HepG2 (cell line): ENCODE data around the gene TMEM79. TPM values are rescaled to one million over a fixed set of nuclear protein-coding genes. Genes with fewer than 3 reads are reported as not detected.

Experiments
- ASH2L ChIP-seq: fragments of 300-600, 200-600 bp; sonication (generic); IDR thresholded peaks from 2 replicates; pipeline ENCODE4 v1.7.0; 2017; ENCODE audit warnings: low read depth, mild to moderate bottlenecking, moderate library complexity, mixed read lengths, low read length; ENCODE audit not compliant: insufficient read length
- BRCA1 ChIP-seq: sonication (generic); formaldehyde crosslinking; IDR thresholded peaks from 2 replicates; pipeline ENCODE4 v1.4.0; 2020; ENCODE audit warnings: missing genetic modification reagents
- CHD2 ChIP-seq: IDR thresholded peaks from 2 replicates; pipeline ENCODE4 v1.6.1; 2011; ENCODE audit warnings: low read depth, low read length, improper control_type of control experiment
- JUND ChIP-seq: sonication (generic); formaldehyde crosslinking; IDR thresholded peaks from 2 replicates; pipeline ENCODE4 v1.8.0; 2022; ENCODE audit warnings: mild to moderate bottlenecking, missing genetic modification reagents
- KAT8 ChIP-seq: IDR thresholded peaks from 2 replicates; pipeline ENCODE4 v1.6.1; 2016; ENCODE audit warnings: missing genetic modification reagents, missing compliant biosample characterization
- MED8 ChIP-seq: sonication (generic); formaldehyde crosslinking; IDR thresholded peaks from 2 replicates; pipeline ENCODE4 v1.8.1; 2023; ENCODE audit warnings: mild to moderate bottlenecking, missing genetic modification reagents; ENCODE audit not compliant: insufficient replicate concordance
- MYC ChIP-seq: sonication (generic); formaldehyde crosslinking; IDR thresholded peaks from 2 replicates; pipeline ENCODE4 v1.9.0; 2021; ENCODE audit warnings: missing genetic modification reagents, borderline replicate concordance
- PAX8 ChIP-seq: sonication (generic); formaldehyde crosslinking; IDR thresholded peaks from 2 replicates; pipeline ENCODE4 v1.8.0; 2022; ENCODE audit warnings: mild to moderate bottlenecking, missing genetic modification reagents, borderline replicate concordance
- RBFOX2 ChIP-seq: fragments of 200-400 bp; formaldehyde crosslinking; IDR thresholded peaks from 2 replicates; pipeline ENCODE4 v1.6.1; 2017; ENCODE audit warnings: low read depth, mild to moderate bottlenecking, low read length
- SYNCRIP ChIP-seq: fragments of 200-400 bp; formaldehyde crosslinking; IDR thresholded peaks from 2 replicates; pipeline ENCODE4 v1.6.1; 2018; ENCODE audit warnings: mild to moderate bottlenecking, low read depth, low read length; ENCODE audit not compliant: insufficient read depth
- ZBTB44 ChIP-seq: sonication (generic); formaldehyde crosslinking; IDR thresholded peaks from 2 replicates; pipeline ENCODE4 v1.4.0; 2020; ENCODE audit warnings: missing genetic modification reagents
- ZNF335 ChIP-seq: sonication (generic); formaldehyde crosslinking; IDR thresholded peaks from 2 replicates; pipeline ENCODE4 v1.4.0; 2020; ENCODE audit warnings: missing genetic modification reagents
- ZNF496 ChIP-seq: sonication (generic); formaldehyde crosslinking; IDR thresholded peaks from 2 replicates; pipeline ENCODE4 v1.8.1; 2023; ENCODE audit warnings: mild to moderate bottlenecking, moderate library complexity, missing genetic modification reagents; ENCODE audit not compliant: insufficient replicate concordance
- ZNF503 ChIP-seq: sonication (generic); formaldehyde crosslinking; IDR thresholded peaks from 2 replicates; pipeline ENCODE4 v1.4.0; 2020; ENCODE audit warnings: missing genetic modification reagents
- ZNF7 ChIP-seq: IDR thresholded peaks from 2 replicates; pipeline ENCODE4 v1.6.1; 2016; ENCODE audit warnings: missing biosample characterization, missing genetic modification reagents
- polyA plus RNA-seq, 8 experiments: library from polyadenylated mRNA; depleted of rRNA in 3 of 8; stranded (reverse) in 7 of 8; unstranded in 1 of 8; fragments of >200 nt; fragmentation: Illumina TruSeq in 4 of 8; extraction: Trizol in 4 of 8; gene quantifications; 2 replicates each; pipeline versions ENCODE4 v1.2.1 to v1.2.3, GENCODE V29; 2011 to 2016; ENCODE audit warnings: low read depth in 4 of 8, missing spikeins in 1 of 8, mixed read lengths in 1 of 8; ENCODE audit not compliant: insufficient read depth in 1 of 8
- total RNA-seq, 5 experiments: library from RNA; depleted of rRNA; stranded (reverse); fragments of >200 nt; fragmentation: Illumina TruSeq; extraction: Trizol; gene quantifications; 2 replicates each; pipeline ENCODE4 v1.2.3, GENCODE V29; 2016; ENCODE audit warnings: low read depth in 1 of 5
- TF ChIP-seq, protein P1 (sequence below): sonication (generic); formaldehyde crosslinking; IDR thresholded peaks from 2 replicates; pipeline ENCODE4 v1.8.1; 2023; ENCODE audit warnings: mild to moderate bottlenecking, inconsistent platforms, moderate library complexity, missing genetic modification reagents, borderline replicate concordance
- TF ChIP-seq, protein P2 (sequence below): sonication (generic); formaldehyde crosslinking; conservative IDR thresholded peaks from 2 replicates; pipeline ENCODE4 v1.8.0; 2022; ENCODE audit warnings: mild to moderate bottlenecking, moderate library complexity, missing genetic modification reagents
- TF ChIP-seq, protein P3 (sequence below): IDR thresholded peaks from 2 replicates; pipeline ENCODE4 v1.6.1; 2016
- TF ChIP-seq, protein P4 (sequence below): sonication (generic); formaldehyde crosslinking; IDR thresholded peaks from 2 replicates; pipeline ENCODE4 v1.4.0; 2020; ENCODE audit warnings: mild to moderate bottlenecking, missing genetic modification reagents

Gene TMEM79
- total and polyA plus RNA-seq, 2 of the 13 experiments (the other 11 are each of a cell fraction or from before 2014, with no cell fraction given), result 1.2 to 1.9 TPM

DNA sequence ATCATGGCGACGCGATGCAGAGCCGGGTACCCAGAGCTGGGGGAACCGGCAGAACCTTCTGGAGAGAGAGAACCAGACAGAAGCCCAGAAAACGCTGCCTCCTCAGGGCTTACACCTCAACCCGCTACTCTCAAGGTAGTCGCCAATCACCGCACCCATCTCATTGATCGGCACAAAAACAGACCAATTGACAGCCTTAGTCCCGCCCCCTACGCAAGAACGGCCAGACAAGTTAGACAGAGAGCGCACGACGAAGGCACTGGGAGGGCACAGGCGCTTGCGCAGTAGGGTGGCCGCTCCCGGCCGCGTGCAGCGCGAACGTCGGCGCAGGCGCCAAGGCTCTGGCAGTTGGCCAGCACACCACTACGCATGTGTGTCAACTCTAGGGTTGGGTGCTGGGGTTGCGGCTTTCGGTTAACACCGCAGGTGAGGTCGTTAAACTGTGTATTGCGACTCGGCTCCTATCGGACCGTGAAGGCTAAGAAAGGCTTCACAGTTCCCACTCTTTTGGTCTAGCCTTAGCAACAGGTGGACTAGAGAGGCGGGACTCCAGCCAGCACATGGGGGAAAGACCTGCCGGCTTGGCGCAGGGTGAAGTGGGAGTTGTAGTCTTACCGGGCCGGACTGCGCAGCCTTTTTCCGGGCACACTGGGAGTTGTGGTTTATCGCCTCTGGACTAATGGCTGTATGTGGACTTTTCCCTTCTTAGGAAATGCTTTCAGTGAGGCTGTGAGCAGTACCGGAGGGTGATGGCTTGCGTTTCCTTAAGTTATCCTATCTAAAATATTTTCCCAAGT is 54.3 kb downstream of the TMEM79 start, which contains the start of the genes CCT3 and TSACC (continued):
- no peak for TF ChIP-seq ZBTB44 (CRISPR knock-in tag)
- peak; percentile 73 for TF ChIP-seq KAT8 (CRISPR knock-in tag)
- TF ChIP-seq ASH2L, result no peak
- TF ChIP-seq, protein P1, sequence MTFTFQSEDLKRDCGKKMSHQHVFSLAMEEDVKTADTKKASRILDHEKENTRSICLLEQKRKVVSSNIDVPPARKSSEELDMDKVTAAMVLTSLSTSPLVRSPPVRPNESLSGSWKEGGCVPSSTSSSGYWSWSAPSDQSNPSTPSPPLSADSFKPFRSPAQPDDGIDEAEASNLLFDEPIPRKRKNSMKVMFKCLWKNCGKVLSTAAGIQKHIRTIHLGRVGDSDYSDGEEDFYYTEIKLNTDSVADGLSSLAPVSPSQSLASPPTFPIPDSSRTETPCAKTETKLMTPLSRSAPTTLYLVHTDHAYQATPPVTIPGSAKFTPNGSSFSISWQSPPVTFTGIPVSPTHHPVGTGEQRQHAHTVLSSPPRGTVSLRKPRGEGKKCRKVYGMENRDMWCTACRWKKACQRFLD, result peak; percentile 64; the same call in 1 of the 2 replicates
- no peak for TF ChIP-seq SYNCRIP
- no peak; the same call in 1 of the 2 replicates for TF ChIP-seq CHD2
- no peak for TF ChIP-seq ZNF496 (CRISPR knock-in tag)
- TF ChIP-seq ZNF7 (CRISPR knock-in tag), result no peak
- no peak for TF ChIP-seq ZNF503 (CRISPR knock-in tag)
- TF ChIP-seq, protein P2, sequence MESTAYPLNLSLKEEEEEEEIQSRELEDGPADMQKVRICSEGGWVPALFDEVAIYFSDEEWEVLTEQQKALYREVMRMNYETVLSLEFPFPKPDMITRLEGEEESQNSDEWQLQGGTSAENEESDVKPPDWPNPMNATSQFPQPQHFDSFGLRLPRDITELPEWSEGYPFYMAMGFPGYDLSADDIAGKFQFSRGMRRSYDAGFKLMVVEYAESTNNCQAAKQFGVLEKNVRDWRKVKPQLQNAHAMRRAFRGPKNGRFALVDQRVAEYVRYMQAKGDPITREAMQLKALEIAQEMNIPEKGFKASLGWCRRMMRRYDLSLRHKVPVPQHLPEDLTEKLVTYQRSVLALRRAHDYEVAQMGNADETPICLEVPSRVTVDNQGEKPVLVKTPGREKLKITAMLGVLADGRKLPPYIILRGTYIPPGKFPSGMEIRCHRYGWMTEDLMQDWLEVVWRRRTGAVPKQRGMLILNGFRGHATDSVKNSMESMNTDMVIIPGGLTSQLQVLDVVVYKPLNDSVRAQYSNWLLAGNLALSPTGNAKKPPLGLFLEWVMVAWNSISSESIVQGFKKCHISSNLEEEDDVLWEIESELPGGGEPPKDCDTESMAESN, result no peak
- no peak for TF ChIP-seq JUND
- TF ChIP-seq ZNF335 (CRISPR knock-in tag), result peak; percentile 97
- peak; percentile 98 for TF ChIP-seq MYC
- peak; percentile 88 for TF ChIP-seq RBFOX2
- TF ChIP-seq BRCA1 (CRISPR knock-in tag), result no peak
- no peak for TF ChIP-seq PAX8 (CRISPR knock-in tag)
- TF ChIP-seq, protein P3, sequence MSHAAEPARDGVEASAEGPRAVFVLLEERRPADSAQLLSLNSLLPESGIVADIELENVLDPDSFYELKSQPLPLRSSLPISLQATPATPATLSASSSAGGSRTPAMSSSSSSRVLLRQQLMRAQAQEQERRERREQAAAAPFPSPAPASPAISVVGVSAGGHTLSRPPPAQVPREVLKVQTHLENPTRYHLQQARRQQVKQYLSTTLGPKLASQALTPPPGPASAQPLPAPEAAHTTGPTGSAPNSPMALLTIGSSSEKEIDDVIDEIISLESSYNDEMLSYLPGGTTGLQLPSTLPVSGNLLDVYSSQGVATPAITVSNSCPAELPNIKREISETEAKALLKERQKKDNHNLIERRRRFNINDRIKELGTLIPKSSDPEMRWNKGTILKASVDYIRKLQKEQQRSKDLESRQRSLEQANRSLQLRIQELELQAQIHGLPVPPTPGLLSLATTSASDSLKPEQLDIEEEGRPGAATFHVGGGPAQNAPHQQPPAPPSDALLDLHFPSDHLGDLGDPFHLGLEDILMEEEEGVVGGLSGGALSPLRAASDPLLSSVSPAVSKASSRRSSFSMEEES (CRISPR knock-in tag), result peak; percentile 14; the same call in 1 of the 2 replicates
- TF ChIP-seq, protein P4, sequence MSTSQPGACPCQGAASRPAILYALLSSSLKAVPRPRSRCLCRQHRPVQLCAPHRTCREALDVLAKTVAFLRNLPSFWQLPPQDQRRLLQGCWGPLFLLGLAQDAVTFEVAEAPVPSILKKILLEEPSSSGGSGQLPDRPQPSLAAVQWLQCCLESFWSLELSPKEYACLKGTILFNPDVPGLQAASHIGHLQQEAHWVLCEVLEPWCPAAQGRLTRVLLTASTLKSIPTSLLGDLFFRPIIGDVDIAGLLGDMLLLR (CRISPR knock-in tag), result no peak; the same call in 1 of the 2 replicates
- no peak for TF ChIP-seq MED8 (CRISPR knock-in tag)
